RWPE2 (cell line): Measurements from ENCODE around the gene P2RY8.

Source experiments
- ATAC-seq: fragments of 200-7000 bp; cut with Tn5 transposase; 3 replicates; pipeline ENCODE4 v1.9.1; 2021; ENCODE audit warnings: low read depth
- DNase-seq: peaks from one replicate; pipeline ENCODE4 v3.0.0-alpha.2; 2020; ENCODE audit warnings: low spot score
- H3K27ac ChIP-seq: fragments of 450-650 bp; 2 replicates; pipeline ENCODE4 v1.5.1; 2017; ENCODE audit warnings: mild to moderate bottlenecking; ENCODE audit not compliant: poor library complexity, severe bottlenecking
- H3K27me3 ChIP-seq: fragments of 250-450 bp; sonication (Bioruptor Pico); 2 replicates; pipeline ENCODE4 v1.5.1; 2021; ENCODE audit warnings: mild to moderate bottlenecking, moderate library complexity; ENCODE audit not compliant: insufficient read depth, poor library complexity, severe bottlenecking
- H3K36me3 ChIP-seq: fragments of 250-450 bp; sonication (Bioruptor Pico); 2 replicates; pipeline ENCODE4 v1.5.1; 2020; ENCODE audit warnings: low read depth, mild to moderate bottlenecking, moderate library complexity
- H3K4me1 ChIP-seq: fragments of 250-450 bp; sonication (Bioruptor Pico); 2 replicates; pipeline ENCODE4 v1.5.1; 2021; ENCODE audit warnings: mild to moderate bottlenecking, moderate library complexity; ENCODE audit not compliant: insufficient read depth, poor library complexity, severe bottlenecking
- H3K4me3 ChIP-seq: fragments of 250-450 bp; sonication (Bioruptor Pico); 2 replicates; pipeline ENCODE4 v1.5.1; 2021; ENCODE audit warnings: mild to moderate bottlenecking, moderate library complexity; ENCODE audit not compliant: severe bottlenecking
- H3K9me3 ChIP-seq: fragments of 250-450 bp; sonication (Bioruptor Pico); 2 replicates; pipeline ENCODE4 v1.5.1; 2021; ENCODE audit warnings: mild to moderate bottlenecking, moderate library complexity; ENCODE audit not compliant: severe bottlenecking
- TF ChIP-seq, protein P1 (sequence below): fragments of 450-650 bp; IDR thresholded peaks from one replicate; pipeline ENCODE4 v1.5.1; 2017; ENCODE audit warnings: mild to moderate bottlenecking, moderate library complexity; ENCODE audit not compliant: poor library complexity, severe bottlenecking

P2RY8 gene

DNA sequence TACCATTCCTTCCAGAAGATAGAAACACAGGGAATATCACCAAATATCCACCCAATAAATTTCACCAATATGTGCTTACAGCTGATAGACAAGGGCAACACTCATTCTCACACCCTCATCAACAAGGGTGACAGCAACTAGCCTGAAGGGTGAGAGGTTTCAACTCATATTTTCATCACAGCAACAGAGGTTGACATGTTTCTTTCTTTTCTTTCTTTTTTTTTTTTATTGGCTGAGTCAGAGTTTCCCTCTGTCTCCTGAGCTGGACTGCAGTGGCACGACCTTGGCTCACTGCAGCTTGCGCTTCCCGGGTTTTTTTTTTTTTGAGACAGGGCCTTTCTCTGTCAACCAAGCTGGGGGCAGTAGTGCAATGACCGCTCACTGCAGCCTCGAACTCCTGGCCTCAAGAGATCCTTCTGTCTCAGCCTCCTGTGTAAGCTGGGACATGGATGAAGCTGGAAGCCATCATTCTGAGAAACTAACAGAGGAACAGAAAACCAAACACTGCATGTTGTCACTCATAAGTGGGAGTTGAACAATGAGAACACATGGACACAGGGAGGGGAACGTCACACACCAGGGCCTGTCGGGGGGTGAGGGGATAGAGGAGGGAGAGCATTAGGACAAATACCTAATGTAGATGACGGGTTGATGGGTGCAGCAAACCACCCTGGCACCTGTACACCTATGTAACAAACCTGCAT lies 56.8 kb downstream of the P2RY8 start:
- H3K4me1 ChIP-seq = no peaks in the 10 kb centered on the region
- no peaks in the 10 kb centered on the region for H3K36me3 ChIP-seq
- no peak overlapping the region for H3K27ac ChIP-seq
- TF ChIP-seq, protein P1, sequence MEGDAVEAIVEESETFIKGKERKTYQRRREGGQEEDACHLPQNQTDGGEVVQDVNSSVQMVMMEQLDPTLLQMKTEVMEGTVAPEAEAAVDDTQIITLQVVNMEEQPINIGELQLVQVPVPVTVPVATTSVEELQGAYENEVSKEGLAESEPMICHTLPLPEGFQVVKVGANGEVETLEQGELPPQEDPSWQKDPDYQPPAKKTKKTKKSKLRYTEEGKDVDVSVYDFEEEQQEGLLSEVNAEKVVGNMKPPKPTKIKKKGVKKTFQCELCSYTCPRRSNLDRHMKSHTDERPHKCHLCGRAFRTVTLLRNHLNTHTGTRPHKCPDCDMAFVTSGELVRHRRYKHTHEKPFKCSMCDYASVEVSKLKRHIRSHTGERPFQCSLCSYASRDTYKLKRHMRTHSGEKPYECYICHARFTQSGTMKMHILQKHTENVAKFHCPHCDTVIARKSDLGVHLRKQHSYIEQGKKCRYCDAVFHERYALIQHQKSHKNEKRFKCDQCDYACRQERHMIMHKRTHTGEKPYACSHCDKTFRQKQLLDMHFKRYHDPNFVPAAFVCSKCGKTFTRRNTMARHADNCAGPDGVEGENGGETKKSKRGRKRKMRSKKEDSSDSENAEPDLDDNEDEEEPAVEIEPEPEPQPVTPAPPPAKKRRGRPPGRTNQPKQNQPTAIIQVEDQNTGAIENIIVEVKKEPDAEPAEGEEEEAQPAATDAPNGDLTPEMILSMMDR = no peak
- H3K4me3 ChIP-seq = no peak overlapping the region
- no peaks in the 10 kb centered on the region for H3K27me3 ChIP-seq
- ATAC-seq (no peak), DNase-seq (no peak)
- H3K9me3 ChIP-seq = peaks cover 4% of the 10 kb centered on the region

DNA sequence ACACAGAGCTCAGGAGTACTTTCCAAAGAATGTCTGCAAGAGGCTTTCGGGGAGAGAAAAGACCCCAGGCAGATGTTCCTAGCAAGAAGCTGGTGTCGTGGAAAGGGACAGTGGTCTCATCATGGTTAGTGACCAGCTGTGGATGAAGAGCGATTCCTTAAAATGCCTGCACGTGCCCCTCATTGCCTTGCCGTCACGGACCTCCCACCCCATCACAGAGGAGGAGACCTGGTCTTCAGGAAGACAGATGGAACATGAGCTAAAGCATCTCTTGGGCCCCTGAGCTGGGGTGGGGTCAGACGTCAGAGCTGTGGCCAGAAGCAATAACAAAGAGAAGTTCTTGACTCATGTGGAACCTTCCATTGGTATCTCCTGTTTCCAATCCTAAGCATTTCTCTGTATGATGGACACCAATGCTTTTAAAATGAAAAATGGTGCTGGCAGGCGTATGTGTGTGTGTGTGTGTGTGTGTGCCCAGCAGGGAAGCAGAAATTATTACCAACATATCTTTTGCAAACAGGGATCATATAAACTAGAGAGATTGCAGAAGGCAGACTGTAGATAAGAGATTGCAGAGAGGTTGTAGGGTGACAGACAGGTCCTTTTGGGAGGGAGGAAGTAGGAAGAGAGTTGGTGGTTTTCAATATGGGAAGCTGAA lies 59.1 kb downstream of the P2RY8 start:
- DNase-seq (peak; percentile 38), ATAC-seq (peak; percentile 29; the same call in 1 of the 3 replicates)
- no peaks in the 10 kb centered on the region for H3K36me3 ChIP-seq
- no peak overlapping the region for H3K4me3 ChIP-seq
- TF ChIP-seq, protein P1 = no peak
- H3K9me3 ChIP-seq = peaks cover 4% of the 10 kb centered on the region
- H3K4me1 ChIP-seq = no peaks in the 10 kb centered on the region
- H3K27ac ChIP-seq = no peak overlapping the region
- H3K27me3 ChIP-seq = no peaks in the 10 kb centered on the region

DNA sequence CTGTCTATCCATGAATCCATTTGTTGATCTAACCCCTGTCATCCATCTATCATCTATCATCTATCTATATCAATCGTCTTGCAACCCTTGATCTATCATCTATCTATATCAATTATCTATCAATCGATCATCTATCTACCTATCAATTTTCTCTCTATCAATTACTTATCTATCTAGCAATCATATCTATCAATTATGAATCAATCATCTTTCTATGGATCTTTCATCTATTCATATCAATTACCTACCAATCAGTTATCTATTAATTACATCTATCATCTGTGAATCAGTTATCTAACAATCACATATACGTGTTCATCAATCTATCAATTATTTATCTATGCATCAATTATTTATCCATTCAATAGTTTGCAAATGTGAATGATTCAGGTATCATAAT lies 59.8 kb downstream of the P2RY8 start:
- no peak overlapping the region for H3K27ac ChIP-seq
- H3K36me3 ChIP-seq = no peaks in the 10 kb centered on the region
- peaks cover 4% of the 10 kb centered on the region for H3K9me3 ChIP-seq
- no peak overlapping the region for H3K4me3 ChIP-seq
- DNase-seq = no peak
- TF ChIP-seq, protein P1 = no peak
- no peaks in the 10 kb centered on the region for H3K27me3 ChIP-seq
- no peak for ATAC-seq
- no peaks in the 10 kb centered on the region for H3K4me1 ChIP-seq

DNA sequence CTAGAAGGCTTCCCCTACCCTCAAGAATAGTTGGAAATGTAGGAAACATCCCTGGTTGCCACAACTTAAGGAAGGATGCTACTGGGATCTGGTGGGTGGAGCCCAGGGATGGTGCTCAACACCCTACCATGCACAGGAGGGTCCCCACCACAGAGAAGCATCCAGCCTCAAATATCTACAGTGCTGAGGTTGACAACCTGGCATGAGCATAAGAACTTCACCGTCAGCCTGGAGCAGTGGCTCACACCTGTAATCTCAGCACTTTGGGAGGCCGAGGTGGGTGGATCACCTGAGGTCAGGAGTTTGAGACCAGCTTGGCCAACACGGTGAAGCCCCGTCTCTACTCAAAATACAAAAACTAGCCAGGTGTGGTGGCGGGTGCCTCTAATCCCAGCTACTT lies 60.3 kb downstream of the P2RY8 start:
- TF ChIP-seq, protein P1 = no peak
- DNase-seq (peak; percentile 9), ATAC-seq (no peak)
- H3K27me3 ChIP-seq = no peaks in the 10 kb centered on the region
- no peaks in the 10 kb centered on the region for H3K4me1 ChIP-seq
- H3K9me3 ChIP-seq = peaks cover 4% of the 10 kb centered on the region
- H3K27ac ChIP-seq = no peak overlapping the region
- H3K4me3 ChIP-seq = no peak overlapping the region
- no peaks in the 10 kb centered on the region for H3K36me3 ChIP-seq

DNA sequence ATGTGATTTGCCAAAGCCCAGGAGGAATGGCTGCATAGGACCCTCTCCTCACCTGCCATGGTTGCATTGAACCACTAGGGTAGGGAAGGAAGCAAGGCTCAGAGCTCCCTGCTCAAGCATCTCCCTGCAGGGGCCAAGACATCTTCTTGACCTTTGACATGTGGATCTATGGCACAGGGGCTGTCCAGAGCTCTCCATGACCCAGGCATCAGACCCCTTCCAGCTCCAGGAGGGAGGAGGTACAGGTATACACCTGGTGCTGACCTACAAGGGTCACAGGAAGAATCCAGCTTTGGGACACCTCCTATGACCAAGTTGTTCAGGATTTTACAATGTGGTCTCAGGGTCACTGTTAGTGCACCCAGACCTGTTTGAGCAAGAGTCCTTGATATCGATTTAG lies 61.1 kb downstream of the P2RY8 start:
- TF ChIP-seq, protein P1 = no peak
- Histone ChIP-seq H3K36me3 (no peaks in the 10 kb centered on the region), H3K4me1 (no peaks in the 10 kb centered on the region), H3K27ac (no peak overlapping the region), H3K9me3 (peaks cover 4% of the 10 kb centered on the region), H3K4me3 (no peak overlapping the region), H3K27me3 (no peaks in the 10 kb centered on the region)
- ATAC-seq (no peak), DNase-seq (no peak)
